ENCODE results near the gene TRAK2.

DNA sequence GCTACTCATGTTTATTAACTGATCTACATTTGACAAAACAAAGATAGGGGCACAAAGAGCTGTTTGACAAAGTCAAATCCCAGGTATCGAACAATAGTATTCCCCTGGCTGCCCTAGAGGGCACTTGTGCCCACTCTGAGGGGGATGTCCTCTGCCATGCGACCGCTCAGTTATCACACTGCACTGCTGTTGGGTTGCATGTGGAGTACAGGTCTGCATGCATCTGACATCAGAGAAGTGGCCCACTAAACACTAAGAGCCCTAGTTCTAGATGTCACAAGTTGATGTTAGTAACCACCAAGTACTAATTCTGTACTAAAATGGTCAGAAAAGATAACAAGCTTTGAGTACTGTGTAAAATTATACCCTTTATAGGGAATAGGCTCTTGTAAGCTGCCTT, 74.0 kb downstream of the TRAK2 start:
- TF ChIP-seq, protein P1, sequence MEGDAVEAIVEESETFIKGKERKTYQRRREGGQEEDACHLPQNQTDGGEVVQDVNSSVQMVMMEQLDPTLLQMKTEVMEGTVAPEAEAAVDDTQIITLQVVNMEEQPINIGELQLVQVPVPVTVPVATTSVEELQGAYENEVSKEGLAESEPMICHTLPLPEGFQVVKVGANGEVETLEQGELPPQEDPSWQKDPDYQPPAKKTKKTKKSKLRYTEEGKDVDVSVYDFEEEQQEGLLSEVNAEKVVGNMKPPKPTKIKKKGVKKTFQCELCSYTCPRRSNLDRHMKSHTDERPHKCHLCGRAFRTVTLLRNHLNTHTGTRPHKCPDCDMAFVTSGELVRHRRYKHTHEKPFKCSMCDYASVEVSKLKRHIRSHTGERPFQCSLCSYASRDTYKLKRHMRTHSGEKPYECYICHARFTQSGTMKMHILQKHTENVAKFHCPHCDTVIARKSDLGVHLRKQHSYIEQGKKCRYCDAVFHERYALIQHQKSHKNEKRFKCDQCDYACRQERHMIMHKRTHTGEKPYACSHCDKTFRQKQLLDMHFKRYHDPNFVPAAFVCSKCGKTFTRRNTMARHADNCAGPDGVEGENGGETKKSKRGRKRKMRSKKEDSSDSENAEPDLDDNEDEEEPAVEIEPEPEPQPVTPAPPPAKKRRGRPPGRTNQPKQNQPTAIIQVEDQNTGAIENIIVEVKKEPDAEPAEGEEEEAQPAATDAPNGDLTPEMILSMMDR (IDR thresholded peaks at IDR 0.05): no peak
- no peak for TF ChIP-seq POLR2A (IDR thresholded peaks at IDR 0.05)

All from heart left ventricle (tissue), 13 donors.